ENCODE data around the gene LRRC27. TPM values are rescaled to one million over a fixed set of nuclear protein-coding genes. Genes with fewer than 3 reads are reported as not detected.

LRRC27 gene
- total and polyA plus RNA-seq, 8 donors, result 11.7 to 35.1 (median 28.3) TPM

GRCh38 chr10:132364594-132364970, 32.6 kb downstream of the LRRC27 start:
- no peaks in the 10 kb centered on the region for H3K4me1 ChIP-seq
- H3K27ac ChIP-seq, result no peak overlapping the region
- peaks cover 0 to 39% of the 10 kb centered on the region in 2 donors for H3K36me3 ChIP-seq
- H3K27me3 ChIP-seq, result no peaks in the 10 kb centered on the region
- intact Hi-C loops (cut with DNase I), result no loop called here
- H3K4me3 ChIP-seq, result no peak overlapping the region
- no peaks in the 10 kb centered on the region for H3K9me3 ChIP-seq
- TF ChIP-seq CTCF (IDR thresholded peaks at IDR 0.05), result no peak
- ATAC-seq (no peak), DNase-seq (peak in 1 of 4 donors; percentile 38)

DNA sequence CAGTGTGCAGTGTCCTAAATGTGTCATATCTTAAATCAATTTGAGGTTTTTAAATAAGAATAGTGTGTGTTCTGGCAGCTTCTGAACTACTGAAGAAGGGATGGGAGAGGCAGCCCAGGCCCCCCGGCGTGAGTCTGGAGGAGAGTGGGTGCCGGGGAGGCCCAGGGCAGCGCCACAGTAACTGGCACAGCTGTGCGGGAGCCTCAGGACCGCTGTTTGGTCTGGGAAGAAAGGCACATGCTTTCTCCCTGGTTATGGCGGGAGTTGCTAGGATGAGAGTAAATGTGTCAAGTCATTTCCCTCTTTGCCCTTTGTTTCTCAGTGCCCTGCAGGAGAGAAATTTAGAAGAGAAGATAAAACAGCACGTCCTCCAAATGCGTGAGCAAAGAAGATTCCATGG, 33.1 kb downstream of the LRRC27 start:
- Histone ChIP-seq H3K27ac (no peak overlapping the region), H3K27me3 (no peaks in the 10 kb centered on the region), H3K36me3 (peaks cover 0 to 39% of the 10 kb centered on the region in 2 donors), H3K9me3 (no peaks in the 10 kb centered on the region), H3K4me3 (no peak overlapping the region), H3K4me1 (no peaks in the 10 kb centered on the region)
- TF ChIP-seq CTCF (IDR thresholded peaks at IDR 0.05), result no peak
- DNase-seq (peak in 1 of 4 donors; percentile 24), ATAC-seq (no peak)
- intact Hi-C loops (cut with DNase I), result no loop called here

DNA sequence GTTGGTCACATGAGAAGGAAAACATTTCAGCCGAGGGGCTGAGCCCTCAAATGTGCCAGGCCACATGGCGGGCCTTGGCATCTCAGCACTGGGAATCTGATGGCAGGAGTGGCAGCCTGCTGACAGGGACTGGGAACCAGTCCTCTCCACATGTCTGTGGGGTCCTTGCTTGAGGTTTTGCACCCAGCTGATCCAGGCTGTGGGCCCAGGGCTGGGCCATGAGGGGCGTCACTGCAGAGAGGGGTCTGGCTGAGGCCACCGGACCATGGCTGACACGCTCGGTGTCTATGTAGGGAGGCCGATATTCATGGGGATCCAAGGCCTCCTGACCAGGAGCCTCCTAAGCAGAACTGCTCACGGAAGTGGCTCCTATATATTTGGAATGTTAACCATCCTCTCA, 34.0 kb downstream of the LRRC27 start:
- TF ChIP-seq CTCF (IDR thresholded peaks at IDR 0.05), result no peak
- no peak overlapping the region for H3K27ac ChIP-seq
- no peaks in the 10 kb centered on the region for H3K27me3 ChIP-seq
- no peaks in the 10 kb centered on the region for H3K4me1 ChIP-seq
- peaks cover 0 to 39% of the 10 kb centered on the region in 2 donors for H3K36me3 ChIP-seq
- peak in 1 of 4 donors; percentile 53 for DNase-seq
- H3K9me3 ChIP-seq, result no peaks in the 10 kb centered on the region
- no peak overlapping the region for H3K4me3 ChIP-seq
- no peak for ATAC-seq
- intact Hi-C loops (cut with DNase I), result no loop called here

DNA sequence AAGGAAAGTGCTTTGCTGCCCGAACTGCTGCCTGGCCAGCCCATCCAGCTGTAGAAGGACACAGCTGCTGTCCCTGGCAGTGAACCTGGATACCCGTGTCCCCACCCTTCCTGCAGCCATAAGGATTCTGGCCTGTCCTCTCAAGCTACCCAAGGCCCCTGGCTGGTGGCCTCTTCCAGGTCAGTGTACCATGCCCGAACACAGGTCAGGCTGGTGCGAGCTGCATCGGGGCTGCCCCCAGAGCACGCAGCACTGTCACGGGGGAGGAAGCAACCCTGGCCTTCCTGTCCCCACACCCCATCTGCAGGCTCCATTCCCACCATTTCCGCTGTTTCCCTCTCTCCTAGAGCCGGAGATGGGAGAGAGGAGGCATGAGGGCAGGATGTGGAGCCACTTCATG, 34.5 kb downstream of the LRRC27 start:
- Histone ChIP-seq H3K4me1 (no peaks in the 10 kb centered on the region), H3K9me3 (no peaks in the 10 kb centered on the region), H3K4me3 (no peak overlapping the region), H3K36me3 (peaks cover 0 to 37% of the 10 kb centered on the region in 2 donors), H3K27me3 (no peaks in the 10 kb centered on the region), H3K27ac (no peak overlapping the region)
- no peak for TF ChIP-seq CTCF (IDR thresholded peaks at IDR 0.05)
- intact Hi-C loops (cut with DNase I), result no loop called here
- peak in 1 of 4 donors; percentile 38 for DNase-seq
- ATAC-seq, result no peak

DNA sequence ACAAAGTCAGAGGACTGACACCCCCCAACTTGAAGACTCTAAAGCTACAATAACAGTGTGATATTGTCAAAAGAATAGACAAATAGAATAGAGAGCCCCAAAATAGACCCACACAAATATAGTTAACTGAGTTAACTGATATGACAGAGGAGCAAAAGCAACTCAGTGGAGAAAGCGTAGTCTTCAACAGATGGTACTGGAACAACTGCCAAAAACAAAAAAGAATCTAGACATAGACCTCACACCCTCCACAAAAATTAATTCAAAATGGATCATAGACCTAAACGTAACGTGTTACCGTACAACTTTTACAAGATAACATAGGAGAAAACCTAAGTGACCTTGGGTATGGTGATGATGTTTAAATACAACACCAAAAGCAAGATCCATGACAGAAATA, 36.4 kb downstream of the LRRC27 start:
- H3K9me3 ChIP-seq, result no peaks in the 10 kb centered on the region
- TF ChIP-seq CTCF (IDR thresholded peaks at IDR 0.05), result no peak
- no peak overlapping the region for H3K27ac ChIP-seq
- DNase-seq (no peak), ATAC-seq (no peak)
- intact Hi-C loops (cut with DNase I), result no loop called here
- H3K4me1 ChIP-seq, result no peaks in the 10 kb centered on the region
- no peak overlapping the region for H3K4me3 ChIP-seq
- no peaks in the 10 kb centered on the region for H3K27me3 ChIP-seq
- peaks cover 0 to 30% of the 10 kb centered on the region in 2 donors for H3K36me3 ChIP-seq

Data from left lung (tissue), 10 donors.